HG02973 (cell line): ENCODE measurements around the gene LBH.
"Not testable (repeated sequence)": the region's sequence is repeated elsewhere in the genome, so short reads cannot be mapped to it uniquely, and the experiment has no call there.

Experiments used
- ATAC-seq: cut with Tn5 transposase; IDR thresholded peaks from one replicate; pipeline ENCODE4 v1.9.1; 2021; ENCODE audit warnings: moderate library complexity; ENCODE audit not compliant: unreplicated experiment

Gene LBH

GRCh38 chr2:30255466-30256408, 24.4 kb downstream of the LBH start:
- no peak for ATAC-seq

DNA sequence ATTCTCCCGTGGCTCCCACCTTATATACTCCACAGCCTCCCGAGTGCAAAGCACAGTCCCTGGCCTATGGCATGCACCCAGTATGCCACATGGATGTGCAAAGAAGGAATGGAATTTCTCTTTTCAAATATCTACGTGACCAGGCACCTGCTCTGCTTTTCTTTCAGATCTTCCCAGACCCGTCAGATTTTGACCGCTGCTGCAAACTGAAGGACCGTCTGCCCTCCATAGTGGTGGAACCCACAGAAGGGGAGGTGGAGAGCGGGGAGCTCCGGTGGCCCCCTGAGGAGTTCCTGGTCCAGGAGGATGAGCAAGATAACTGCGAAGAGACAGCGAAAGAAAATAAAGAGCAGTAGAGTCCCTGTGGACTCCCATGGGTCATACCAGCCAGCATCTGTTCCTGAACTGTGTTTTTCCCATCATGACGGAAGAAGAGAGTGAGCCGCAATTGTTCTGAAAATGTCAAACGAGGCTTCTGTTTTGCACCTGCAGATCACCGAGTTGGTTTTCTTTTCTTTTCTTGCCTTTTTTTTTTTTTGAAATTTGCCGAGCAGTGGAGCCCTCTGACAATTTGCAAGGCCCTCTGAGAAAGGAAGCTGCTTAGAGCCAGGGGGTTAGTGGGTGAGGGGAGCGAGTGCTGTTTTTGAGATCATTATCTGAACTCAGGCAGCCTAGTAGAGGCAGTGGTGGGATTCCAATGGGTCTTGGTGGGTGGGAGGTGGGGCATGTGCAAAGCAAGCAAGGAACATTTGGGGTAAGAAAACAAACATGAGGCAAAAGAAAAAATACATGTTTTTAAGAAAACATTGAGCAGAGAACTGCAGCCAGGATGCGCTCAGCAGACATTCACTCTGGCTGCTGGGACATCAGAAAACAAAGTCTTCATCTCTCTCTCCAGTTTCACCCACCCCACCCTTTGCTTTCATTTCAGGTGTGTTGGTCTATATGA, 26.2 kb downstream of the LBH start:
- no peak for ATAC-seq

DNA sequence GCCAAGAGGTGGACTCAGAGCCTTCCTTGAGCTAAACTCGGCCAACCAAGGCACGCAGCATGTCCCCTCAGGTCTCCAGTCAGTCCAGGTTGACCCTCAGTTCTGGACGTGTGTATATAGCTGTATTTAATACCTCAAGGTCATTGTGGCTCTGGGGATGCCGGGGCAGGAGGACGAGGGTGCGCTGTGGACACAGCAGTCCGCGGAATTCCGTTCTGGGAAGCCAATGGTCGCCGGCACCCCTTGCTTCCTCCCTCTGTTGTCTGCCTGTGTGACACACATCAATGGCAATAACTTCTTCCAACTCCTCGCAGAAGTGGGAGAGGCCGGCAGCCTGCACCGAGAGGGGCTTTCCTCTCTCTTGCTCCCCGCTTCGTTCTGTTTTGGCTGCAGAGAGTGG, 27.7 kb downstream of the LBH start:
- no peak for ATAC-seq

- no peak for ATAC-seq
Observed at GRCh38 chr2:30259827-30260679, 28.7 kb downstream of the LBH start.

GRCh38 chr2:30260941-30261340, 29.6 kb downstream of the LBH start:
- ATAC-seq, result no peak

GRCh38 chr2:30261695-30262211, 30.4 kb downstream of the LBH start:
- no peak for ATAC-seq

- no peak for ATAC-seq
Observed at GRCh38 chr2:30262716-30263309, 31.5 kb downstream of the LBH start.

- ATAC-seq, result no peak
Observed at GRCh38 chr2:30264274-30264673, 32.9 kb downstream of the LBH start.

- ATAC-seq, result no peak
Observed at GRCh38 chr2:30265052-30266015, 34.0 kb downstream of the LBH start.

DNA sequence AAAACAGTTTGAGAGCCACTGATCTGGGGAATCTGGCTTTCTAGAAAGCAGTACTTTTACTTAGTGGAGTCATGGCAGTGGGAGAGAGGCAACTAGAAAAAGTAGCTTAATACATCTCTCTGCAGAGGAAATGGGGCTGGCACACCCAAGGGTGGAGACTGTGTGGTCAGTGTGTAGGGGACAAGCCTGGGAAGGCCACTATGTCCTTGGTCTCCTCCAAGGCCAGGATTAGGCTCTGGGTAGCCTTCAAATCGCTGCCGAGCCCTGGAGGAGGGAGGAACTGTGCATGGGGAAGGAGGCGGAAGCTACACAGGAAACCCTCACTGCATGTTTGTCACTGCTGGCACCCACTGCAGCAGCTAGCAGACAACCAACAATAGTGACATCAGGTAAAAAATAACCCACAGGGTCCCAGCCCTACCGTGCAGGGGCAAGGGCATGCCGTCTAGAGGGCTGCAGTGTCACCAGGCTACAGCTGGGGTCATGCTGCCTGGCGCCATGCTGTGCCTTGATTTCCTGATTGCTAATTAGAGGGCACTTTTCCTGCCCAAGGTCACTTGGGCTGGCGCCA, 34.8 kb downstream of the LBH start:
- ATAC-seq, result no peak

DNA sequence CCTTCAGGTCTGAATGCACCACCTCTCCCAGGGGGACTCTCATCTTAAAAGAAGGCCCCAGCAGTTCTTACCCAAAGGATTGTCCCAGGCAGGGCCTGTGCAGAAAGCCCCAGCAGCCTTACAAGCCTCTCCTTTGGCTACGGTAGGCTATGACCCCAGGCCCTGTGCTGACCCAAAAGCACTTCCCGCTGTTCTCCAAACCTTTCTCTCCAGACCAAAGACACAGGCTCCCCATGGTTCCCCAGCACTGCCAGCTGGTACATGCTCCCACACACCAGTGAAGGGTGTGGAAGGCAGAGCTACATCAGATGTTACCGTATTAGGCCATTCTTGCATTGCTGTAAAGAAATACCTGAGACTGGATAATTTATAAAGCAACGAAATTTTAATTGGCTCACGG, 35.4 kb downstream of the LBH start:
- no peak for ATAC-seq

GRCh38 chr2:30267161-30267975, 36.0 kb downstream of the LBH start:
- ATAC-seq, result no peak

GRCh38 chr2:30268296-30268871, 37.0 kb downstream of the LBH start:
- ATAC-seq, result no peak

- not testable (repeated sequence) for ATAC-seq
Observed at GRCh38 chr2:30269114-30269770, 37.9 kb downstream of the LBH start.

DNA sequence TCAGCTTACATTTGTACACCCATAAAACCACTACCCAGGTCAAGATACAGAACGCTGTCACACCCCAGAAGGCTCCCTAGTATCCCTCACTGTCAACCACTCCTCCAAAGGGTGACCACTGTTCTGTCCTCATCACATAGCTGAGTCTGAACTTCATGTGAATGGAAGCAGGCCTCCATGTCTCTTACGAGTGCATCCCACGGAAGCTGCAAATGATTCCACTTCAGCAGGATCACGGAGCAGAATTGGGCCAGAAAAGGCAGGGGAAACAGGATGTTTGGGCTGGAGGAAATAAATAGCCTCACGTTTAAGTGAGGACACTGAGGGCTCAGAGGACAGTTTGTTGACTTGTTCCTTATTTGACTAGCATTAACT, 38.4 kb downstream of the LBH start:
- no peak for ATAC-seq

DNA sequence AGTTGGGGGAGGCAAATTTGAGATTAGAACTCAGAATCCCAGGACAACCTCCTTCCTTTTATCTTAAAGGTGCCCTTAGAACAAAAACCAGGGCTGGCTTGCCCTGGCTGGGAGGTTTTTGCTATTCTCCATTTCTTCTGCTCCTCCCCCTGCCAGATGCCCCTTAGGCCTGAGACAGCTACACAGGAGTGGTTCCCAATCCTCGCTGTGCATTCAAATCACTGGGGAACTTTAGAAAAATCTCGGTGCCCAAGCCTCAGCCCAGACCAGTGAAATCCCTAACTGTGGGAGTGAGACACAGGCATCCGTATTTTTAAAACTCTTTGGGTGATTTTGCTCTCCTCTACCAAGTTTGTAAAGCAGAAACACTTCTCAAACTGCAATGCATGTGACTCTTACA, 38.8 kb downstream of the LBH start:
- no peak for ATAC-seq

DNA sequence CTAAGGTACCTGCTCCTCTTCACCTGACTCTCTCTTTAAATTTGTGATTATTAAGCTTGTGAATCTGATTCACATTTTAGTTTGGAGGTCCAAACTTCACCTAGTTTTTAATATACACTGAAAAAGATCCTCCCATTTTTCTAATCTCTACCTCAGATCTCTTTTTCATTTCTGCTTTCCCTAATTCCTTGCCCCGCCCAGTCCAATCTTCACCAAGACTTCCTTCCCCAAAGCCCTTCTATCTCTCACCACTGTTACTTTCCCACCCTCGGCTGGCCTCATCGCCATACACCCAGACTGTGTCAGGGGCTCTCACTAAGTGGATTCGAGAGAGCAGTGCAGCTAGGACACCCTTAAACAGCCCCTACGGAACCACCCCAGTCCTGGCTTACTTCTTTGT, 40.0 kb downstream of the LBH start:
- ATAC-seq, result no peak
